ENCODE measurements around the gene VAMP5.

DNA sequence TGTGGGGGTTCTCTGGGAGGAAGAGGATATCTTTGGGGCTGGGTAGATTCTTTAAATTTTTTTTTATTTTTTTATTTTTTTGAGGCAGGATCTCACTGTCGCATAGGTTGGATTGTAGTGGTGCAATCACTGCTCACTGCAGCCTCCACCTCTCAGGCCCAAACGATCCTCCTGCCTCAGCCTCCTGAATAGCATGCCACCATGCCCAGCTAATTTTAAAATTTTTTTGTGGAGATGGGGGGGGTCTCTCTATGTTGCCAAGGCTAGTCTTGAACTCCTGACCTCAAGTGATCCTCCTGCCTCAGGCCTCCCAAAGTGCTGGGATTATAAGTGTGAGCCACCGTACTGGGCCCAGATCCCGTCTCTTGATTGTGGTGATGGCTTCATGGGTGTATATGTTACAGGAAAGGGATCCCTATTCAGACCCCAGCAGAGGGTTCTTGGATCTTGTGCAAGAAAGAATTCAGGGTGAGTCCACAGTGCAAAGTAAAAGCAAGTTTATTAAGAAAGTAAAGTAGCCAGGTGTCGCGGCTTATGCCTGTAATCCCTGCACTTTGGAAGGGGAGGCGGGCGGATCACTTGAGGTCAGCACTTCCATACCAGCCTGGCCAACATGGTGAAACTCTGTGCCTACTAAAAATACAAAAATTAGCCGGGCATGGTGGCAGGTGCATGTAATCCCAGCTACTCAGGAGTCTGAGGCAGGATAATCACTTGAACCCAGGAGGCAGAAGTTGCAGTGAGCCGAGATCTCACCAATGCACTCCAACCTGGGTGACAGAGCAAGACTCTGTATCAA lies 29.7 kb downstream of the VAMP5 start:
- TF ChIP-seq, protein P1, sequence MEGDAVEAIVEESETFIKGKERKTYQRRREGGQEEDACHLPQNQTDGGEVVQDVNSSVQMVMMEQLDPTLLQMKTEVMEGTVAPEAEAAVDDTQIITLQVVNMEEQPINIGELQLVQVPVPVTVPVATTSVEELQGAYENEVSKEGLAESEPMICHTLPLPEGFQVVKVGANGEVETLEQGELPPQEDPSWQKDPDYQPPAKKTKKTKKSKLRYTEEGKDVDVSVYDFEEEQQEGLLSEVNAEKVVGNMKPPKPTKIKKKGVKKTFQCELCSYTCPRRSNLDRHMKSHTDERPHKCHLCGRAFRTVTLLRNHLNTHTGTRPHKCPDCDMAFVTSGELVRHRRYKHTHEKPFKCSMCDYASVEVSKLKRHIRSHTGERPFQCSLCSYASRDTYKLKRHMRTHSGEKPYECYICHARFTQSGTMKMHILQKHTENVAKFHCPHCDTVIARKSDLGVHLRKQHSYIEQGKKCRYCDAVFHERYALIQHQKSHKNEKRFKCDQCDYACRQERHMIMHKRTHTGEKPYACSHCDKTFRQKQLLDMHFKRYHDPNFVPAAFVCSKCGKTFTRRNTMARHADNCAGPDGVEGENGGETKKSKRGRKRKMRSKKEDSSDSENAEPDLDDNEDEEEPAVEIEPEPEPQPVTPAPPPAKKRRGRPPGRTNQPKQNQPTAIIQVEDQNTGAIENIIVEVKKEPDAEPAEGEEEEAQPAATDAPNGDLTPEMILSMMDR (IDR thresholded peaks at IDR 0.05; ENCODE audit: low read depth, low read length, poor library complexity, severe bottlenecking) = no peak
- TF ChIP-seq EZH2phosphoT487 (IDR thresholded peaks at IDR 0.05; ENCODE audit: borderline replicate concordance, low read length) = no peak

Data from DOHH2 (cell line).